Measurements from ENCODE around the gene TOM1L2. TPM values are rescaled to one million over a fixed set of nuclear protein-coding genes. Genes with fewer than 3 reads are reported as not detected.

The TOM1L2 gene
- total and polyA plus RNA-seq, 12 donors: 46.4 to 331 (median 273) TPM

GRCh38 chr17:17813055-17813724 lies 159.0 kb downstream of the TOM1L2 start:
- peaks cover 14 to 88% (median 47%) of the 10 kb centered on the region in 9 donors for H3K4me1 ChIP-seq
- 93 to 95% methylated on average over 24 to 25 of the region's 25 CpGs for WGBS, 2 donors
- peaks cover 0 to 74% (median 8%) of the 10 kb centered on the region in 9 donors for H3K36me3 ChIP-seq
- DNase-seq (no peak), ATAC-seq (no peak)
- intact Hi-C loops (cut with DNase I): loop anchor here in 9 of 10 donors (2.0 to 10.0 kb wide), 5 partner anchors 48 to 222 kb away; partner anchors contain the start of genes ATPAF2 (in 5 of the 9), GID4 (in 5 of the 9) and RAI1 (in 2 of the 9)
- TF ChIP-seq CTCF (IDR thresholded peaks at IDR 0.05): no peak
- no peaks in the 10 kb centered on the region for H3K27me3 ChIP-seq
- peak overlapping the region in 2 of 10 donors; percentile 22 to 89 for H3K27ac ChIP-seq
- H3K4me3 ChIP-seq: no peak overlapping the region
- no peaks in the 10 kb centered on the region for H3K9me3 ChIP-seq

DNA sequence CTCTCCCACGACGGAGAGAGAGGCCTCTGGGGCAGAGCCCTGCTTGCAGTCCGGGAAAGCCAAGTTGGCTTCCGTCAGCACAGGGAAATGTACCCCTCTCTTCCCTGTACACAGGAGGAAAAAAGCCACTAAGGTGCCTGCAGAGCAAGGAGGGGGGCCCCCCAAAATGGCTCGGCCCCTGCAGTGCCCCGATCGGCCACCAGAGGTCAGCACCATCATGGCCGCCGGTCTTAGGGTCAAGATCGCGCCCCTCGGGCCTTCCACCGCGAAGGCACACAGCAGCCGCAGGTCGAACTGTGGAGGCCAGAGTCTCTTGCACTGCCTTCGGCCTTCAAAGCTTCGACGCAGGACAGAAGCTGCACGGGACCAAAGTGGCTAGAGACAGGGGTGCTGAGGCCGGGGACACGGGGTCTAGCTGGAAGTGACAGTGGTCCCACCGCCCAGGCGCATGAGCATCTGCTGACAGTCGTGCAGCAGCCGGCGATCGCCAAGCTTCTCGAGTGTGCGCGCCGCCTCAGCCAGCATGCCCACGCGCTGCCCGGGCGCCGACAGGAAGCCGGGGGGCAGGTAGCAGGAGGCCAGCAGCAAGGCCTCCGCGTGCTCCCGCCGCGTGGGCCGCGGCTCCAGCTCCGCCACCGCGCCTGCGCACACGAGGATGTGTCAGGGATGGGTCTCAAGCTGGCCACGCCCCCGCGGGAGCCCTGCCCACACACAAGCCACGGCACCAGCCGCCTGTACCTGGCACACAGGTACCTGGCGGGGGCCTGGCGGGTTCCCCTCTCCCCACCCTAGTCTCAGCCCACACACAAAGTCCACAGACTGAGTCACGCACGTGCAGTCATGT lies 159.8 kb downstream of the TOM1L2 start:
- Histone ChIP-seq H3K27ac (peak overlapping the region in 7 of 10 donors; percentile 8 to 56 (median 44)), H3K36me3 (peaks cover 0 to 72% (median 8%) of the 10 kb centered on the region in 9 donors), H3K4me1 (peaks cover 14 to 91% (median 52%) of the 10 kb centered on the region in 9 donors), H3K4me3 (no peak overlapping the region), H3K9me3 (no peaks in the 10 kb centered on the region), H3K27me3 (no peaks in the 10 kb centered on the region)
- WGBS, 2 donors: 56 to 59% methylated on average over 58 to 59 of the region's 59 CpGs
- peak; percentile 77 to 82 for DNase-seq
- TF ChIP-seq CTCF (IDR thresholded peaks at IDR 0.05): peak; percentile 99 to 100 (median 100)
- peak; percentile 11 to 65 (median 42) for ATAC-seq
- intact Hi-C loops (cut with DNase I): loop anchor here in 9 of 10 donors (1.0 to 10.0 kb wide), 7 partner anchors 47 to 222 kb away; partner anchors contain the start of genes ATPAF2 (in 5 of the 9), GID4 (in 5 of the 9) and RAI1 (in 2 of the 9)

DNA sequence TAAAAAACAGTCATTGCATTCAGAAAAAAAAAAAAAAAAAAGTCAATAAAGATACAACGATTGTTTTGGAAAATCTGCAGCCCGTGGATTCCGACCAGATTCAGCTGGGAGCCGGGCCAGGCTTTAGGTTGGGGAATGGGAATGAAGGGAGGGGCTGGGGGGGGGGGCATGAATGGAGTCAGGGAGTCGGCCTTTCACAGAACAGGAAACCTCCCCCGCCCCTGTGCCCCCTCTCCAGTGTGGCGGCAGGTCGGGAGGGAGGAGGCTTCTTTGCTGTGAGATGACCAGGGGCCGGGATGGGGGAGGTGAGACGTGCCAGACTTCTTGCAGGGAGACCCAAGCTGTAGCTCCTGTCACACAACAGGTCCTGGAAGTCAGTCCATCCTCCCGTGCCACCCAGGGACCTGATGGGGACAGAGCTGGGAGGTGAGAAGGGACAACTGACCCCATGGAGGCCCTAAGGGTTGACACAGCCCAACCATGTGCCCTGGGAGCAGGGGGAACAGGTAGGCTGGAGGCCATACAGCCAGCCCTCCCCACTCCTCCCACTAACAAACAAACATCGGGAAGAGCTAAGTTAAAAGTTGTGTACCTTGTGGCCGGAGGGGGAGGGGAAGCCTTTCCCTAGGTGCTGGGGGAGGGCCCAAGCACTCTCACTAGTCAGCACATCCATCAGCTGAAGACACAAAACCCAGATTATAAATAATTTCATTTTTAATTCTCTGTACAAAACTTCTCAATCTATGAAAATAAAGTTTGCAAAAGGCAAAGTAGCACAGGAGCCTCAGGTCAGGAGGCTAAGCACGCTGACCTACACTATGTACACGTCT lies 160.6 kb downstream of the TOM1L2 start:
- ATAC-seq: no peak
- peaks cover 0 to 66% (median 8%) of the 10 kb centered on the region in 9 donors for H3K36me3 ChIP-seq
- intact Hi-C loops (cut with DNase I): loop anchor here in 9 of 10 donors (1.0 to 10.0 kb wide), 7 partner anchors 48 to 223 kb away; partner anchors contain the start of genes ATPAF2 (in 5 of the 9), GID4 (in 5 of the 9) and RAI1 (in 2 of the 9)

More for the DNA sequence above, 160.6 kb downstream of the TOM1L2 start:
- H3K9me3 ChIP-seq: no peaks in the 10 kb centered on the region
- WGBS, 2 donors: 28 to 30% methylated on average over 15 of the region's 15 CpGs
- no peaks in the 10 kb centered on the region for H3K27me3 ChIP-seq
- H3K27ac ChIP-seq: peak overlapping the region in 7 of 10 donors; percentile 8 to 73 (median 44)
- no peak overlapping the region for H3K4me3 ChIP-seq
- no peak for DNase-seq
- TF ChIP-seq CTCF (IDR thresholded peaks at IDR 0.05): no peak
- peaks cover 17 to 90% (median 53%) of the 10 kb centered on the region in 9 donors for H3K4me1 ChIP-seq

Measured in heart right ventricle (tissue), 16 donors.